Kidney epithelial cell (primary cell): ENCODE data around the gene GRIK5. TPM values are rescaled to one million over a fixed set of nuclear protein-coding genes. Genes with fewer than 3 reads are reported as not detected.
"Not testable (repeated sequence)": the region's sequence is repeated elsewhere in the genome, so short reads cannot be mapped to it uniquely, and the experiment has no call there.

ENCODE experiments used
- DNase-seq: peaks from one replicate; pipeline ENCODE4 v3.0.0-alpha.2; 2010; ENCODE audit warnings: low read depth
- H3K27me3 ChIP-seq: 2 replicates; pipeline ENCODE4 v1.6.0; 2011; ENCODE audit warnings: low read length; ENCODE audit not compliant: control insufficient read depth, insufficient read depth
- H3K36me3 ChIP-seq: 2 replicates; pipeline ENCODE4 v1.5.1; 2011; ENCODE audit warnings: low read length; ENCODE audit not compliant: control insufficient read depth, insufficient read depth
- H3K4me3 ChIP-seq: 2 replicates; pipeline ENCODE4 v1.5.1; 2011; ENCODE audit warnings: low read depth, mild to moderate bottlenecking, control low read depth, low read length
- total RNA-seq: library from RNA; depleted of rRNA; stranded (reverse); fragments of >200 nt; gene quantifications from 2 replicates; pipeline ENCODE4 v1.2.3, GENCODE V29; 2015
- TF ChIP-seq, protein P1 (sequence below): IDR thresholded peaks from 2 replicates; pipeline ENCODE4 v1.5.1; 2011; ENCODE audit warnings: mild to moderate bottlenecking, moderate library complexity, low read length, control low read depth, inconsistent platforms; ENCODE audit not compliant: insufficient read depth, poor library complexity, severe bottlenecking

Gene GRIK5
- total RNA-seq, 1 donor from 2014 or later = 14.2 TPM

DNA sequence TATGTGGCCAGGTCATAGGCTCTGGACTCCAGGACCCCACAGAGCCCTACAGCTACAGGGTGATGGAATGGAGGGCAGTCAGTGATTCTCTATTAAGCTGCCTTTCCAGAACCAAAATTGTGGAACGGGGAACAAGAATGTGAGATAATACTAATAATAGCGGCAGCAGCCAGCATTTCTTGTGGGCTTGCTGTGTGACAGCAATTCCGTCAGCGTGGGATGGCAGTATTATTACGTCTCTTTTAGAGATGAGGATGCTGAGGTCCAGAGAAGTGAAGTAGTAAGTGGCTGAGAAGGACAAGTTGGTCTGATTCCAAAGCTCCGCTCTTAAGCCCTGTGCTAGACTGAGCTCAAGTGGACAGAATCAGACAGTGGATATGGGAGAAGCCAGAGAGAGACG is 24.4 kb downstream of the GRIK5 start:
- H3K36me3 ChIP-seq = no peaks in the 10 kb centered on the region
- no peaks in the 10 kb centered on the region for H3K27me3 ChIP-seq
- no peak for DNase-seq
- no peak overlapping the region for H3K4me3 ChIP-seq
- TF ChIP-seq, protein P1, sequence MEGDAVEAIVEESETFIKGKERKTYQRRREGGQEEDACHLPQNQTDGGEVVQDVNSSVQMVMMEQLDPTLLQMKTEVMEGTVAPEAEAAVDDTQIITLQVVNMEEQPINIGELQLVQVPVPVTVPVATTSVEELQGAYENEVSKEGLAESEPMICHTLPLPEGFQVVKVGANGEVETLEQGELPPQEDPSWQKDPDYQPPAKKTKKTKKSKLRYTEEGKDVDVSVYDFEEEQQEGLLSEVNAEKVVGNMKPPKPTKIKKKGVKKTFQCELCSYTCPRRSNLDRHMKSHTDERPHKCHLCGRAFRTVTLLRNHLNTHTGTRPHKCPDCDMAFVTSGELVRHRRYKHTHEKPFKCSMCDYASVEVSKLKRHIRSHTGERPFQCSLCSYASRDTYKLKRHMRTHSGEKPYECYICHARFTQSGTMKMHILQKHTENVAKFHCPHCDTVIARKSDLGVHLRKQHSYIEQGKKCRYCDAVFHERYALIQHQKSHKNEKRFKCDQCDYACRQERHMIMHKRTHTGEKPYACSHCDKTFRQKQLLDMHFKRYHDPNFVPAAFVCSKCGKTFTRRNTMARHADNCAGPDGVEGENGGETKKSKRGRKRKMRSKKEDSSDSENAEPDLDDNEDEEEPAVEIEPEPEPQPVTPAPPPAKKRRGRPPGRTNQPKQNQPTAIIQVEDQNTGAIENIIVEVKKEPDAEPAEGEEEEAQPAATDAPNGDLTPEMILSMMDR = no peak

DNA sequence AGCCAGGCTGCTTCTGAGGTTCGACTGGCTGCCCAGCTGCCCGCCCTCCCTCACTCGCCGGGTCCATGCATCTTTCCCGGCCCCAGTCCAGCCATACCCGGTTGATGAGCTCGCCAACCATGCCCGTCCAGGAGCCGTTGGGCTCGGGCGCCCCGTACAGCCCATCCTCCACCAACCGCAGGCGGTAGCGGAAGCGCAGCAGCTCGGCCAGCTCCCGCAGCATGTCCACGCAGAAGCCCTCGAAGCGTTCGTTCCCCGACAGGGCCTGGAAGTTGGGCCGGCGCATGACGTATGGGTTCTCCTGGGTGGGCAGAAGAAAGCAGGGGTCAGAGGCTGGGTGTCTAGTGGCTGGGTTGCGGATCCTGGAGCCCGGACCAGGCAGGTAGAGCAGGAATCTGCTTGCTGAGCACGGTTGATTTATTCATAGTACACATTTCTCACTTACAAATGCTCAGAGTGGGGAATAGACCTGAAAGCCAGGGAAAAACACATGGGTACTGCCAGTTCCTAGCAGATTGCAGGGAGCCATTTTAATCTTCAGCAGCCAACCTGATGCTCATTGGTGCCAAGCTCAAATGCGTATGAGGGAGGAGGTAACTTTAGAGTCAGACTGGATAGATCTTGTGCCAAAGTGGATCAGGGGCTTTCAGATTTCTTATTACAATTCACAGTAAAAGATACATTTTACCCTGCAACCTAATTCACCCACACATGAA is 27.4 kb downstream of the GRIK5 start:
- no peak for DNase-seq
- Histone ChIP-seq H3K36me3 (no peaks in the 10 kb centered on the region), H3K27me3 (no peaks in the 10 kb centered on the region), H3K4me3 (no peak overlapping the region)
- TF ChIP-seq, protein P1 = no peak

DNA sequence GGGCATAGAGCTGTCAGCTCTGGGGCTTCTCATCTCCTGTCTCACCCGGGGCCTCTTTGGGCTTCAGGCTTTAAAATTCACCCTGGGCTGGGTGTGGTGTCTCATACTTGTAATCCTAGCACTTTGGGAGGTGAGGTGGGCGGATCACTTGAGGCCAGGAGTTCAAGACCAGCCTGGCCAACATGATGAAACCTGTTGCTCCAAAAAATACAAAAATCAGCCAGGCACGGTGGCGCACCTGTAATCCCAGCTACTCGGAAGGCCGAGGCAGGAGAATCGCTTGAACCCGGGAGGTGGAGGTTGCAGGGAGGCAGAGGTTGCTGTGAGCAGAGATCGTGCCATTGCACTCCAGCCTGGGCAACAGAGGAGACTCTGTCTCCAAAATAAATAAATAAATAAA is 29.5 kb downstream of the GRIK5 start:
- not testable (repeated sequence) for DNase-seq, H3K27me3 ChIP-seq, H3K4me3 ChIP-seq, H3K36me3 ChIP-seq

DNA sequence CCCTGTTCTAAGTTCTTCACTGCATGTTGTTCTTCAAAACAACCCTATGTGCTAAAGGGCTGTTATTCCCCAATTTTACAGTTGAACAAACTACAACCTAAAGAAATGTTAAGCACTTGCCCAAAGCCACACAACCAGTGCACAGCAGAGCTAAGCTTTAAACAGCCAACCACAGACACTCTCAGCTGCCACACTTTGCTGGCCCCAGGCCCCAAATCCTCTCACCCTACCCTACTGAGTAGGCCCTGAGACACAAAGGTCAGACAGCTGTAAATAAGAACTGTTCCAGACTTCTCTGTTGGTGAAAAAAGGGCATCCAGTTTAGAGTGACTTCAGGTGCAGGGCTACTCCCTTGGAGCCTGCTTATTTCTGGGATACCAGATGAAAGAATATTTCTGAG is 30.0 kb downstream of the GRIK5 start:
- TF ChIP-seq, protein P1 = no peak
- Histone ChIP-seq H3K4me3 (no peak overlapping the region), H3K27me3 (no peaks in the 10 kb centered on the region), H3K36me3 (no peaks in the 10 kb centered on the region)
- no peak for DNase-seq

DNA sequence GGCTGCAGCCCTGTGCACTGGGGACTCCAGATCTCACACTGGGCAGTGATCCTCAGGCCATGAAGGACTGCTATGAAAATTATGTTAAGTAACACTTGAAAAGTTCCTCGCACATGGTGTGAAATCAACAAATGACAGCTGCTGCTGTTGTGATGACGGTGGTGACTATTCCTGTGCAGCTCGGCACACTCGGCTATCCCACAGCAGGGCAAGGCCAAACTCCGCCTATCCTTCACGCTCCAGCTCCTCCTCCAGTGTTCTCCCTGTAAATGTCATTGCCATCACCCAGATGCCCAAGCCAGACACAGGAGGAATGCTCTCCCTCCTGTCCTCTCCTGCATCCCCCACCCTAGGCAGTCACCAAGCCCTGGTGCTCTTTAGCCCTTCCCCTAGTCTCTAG is 31.3 kb downstream of the GRIK5 start:
- H3K4me3 ChIP-seq = no peak overlapping the region
- TF ChIP-seq, protein P1 = no peak
- H3K36me3 ChIP-seq = no peaks in the 10 kb centered on the region
- no peaks in the 10 kb centered on the region for H3K27me3 ChIP-seq
- no peak for DNase-seq

DNA sequence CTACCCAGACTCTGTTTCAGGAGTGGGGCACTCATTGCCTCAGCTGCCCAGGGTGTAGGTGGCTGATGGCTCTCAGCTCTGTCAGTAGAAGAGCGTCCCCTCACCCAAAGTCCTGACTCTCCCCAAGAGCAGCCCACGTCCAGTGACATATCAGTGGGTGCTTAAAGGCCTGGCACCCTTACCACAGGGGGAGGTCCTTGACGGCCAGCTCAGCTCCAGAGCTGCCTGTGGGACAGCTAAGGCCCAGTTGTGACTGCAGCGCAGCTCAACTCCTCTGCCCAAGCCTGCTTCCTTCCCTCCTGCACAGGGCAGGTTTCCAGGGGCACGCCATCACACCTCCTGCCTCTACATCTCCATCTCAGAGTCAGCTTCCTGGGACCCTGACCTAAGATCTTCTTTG is 32.4 kb downstream of the GRIK5 start:
- no peaks in the 10 kb centered on the region for H3K27me3 ChIP-seq
- no peaks in the 10 kb centered on the region for H3K36me3 ChIP-seq
- H3K4me3 ChIP-seq = no peak overlapping the region
- TF ChIP-seq, protein P1 = no peak
- DNase-seq = no peak
